Endothelial cell of umbilical vein (primary cell): Measurements from ENCODE around the gene URGCP.

ENCODE experiments used
- CTCF ChIP-seq, 2 donors: IDR thresholded peaks; 1 replicate in 1 of 2; 2 replicates in 1 of 2; pipeline ENCODE4 v1.5.1; 2011; ENCODE audit warnings: low read length in 2 of 2, mild to moderate bottlenecking in 2 of 2, moderate library complexity in 2 of 2, control low read depth in 1 of 2, inconsistent platforms in 1 of 2, low read depth in 1 of 2; ENCODE audit not compliant: insufficient read depth in 1 of 2; ENCODE audit errors: extremely low read depth in 1 of 2
- EZH2 ChIP-seq: IDR thresholded peaks from 2 replicates; pipeline ENCODE4 v1.6.1; 2012; ENCODE audit warnings: borderline replicate concordance, low read depth, mild to moderate bottlenecking, moderate library complexity, low read length, inconsistent platforms; ENCODE audit not compliant: severe bottlenecking
- JUN ChIP-seq: IDR thresholded peaks from 2 replicates; pipeline ENCODE4 v1.6.1; 2011; ENCODE audit warnings: borderline replicate concordance, low read depth; ENCODE audit not compliant: insufficient read length, insufficient read depth
- POLR2A ChIP-seq: IDR thresholded peaks from 2 replicates; pipeline ENCODE4 v1.6.1; 2012; ENCODE audit warnings: low read depth, mild to moderate bottlenecking, control low read depth, low read length
- POLR2AphosphoS5 ChIP-seq: IDR thresholded peaks from 2 replicates; pipeline ENCODE4 v1.6.1; 2012; ENCODE audit warnings: low read depth, mild to moderate bottlenecking, control low read depth, low read length, moderate library complexity; ENCODE audit not compliant: insufficient read depth

GRCh38 chr7:43876241-43876640 lies 30.2 kb downstream of the URGCP start:
- TF ChIP-seq POLR2AphosphoS5, result no peak
- TF ChIP-seq CTCF (IDR thresholded peaks at IDR 0.05; ENCODE audit: extremely low read depth in 1 of 2, insufficient read depth in 1 of 2, low read depth in 1 of 2, low read length in 2 of 2), result no peak
- no peak for TF ChIP-seq EZH2
- TF ChIP-seq JUN, result no peak
- no peak for TF ChIP-seq POLR2A
